HEK293 (cell line): ENCODE measurements around the gene NEK11.

Experiments used
- CTCF ChIA-PET: fragments of 350-600 bp; formaldehyde crosslinking; extraction: SDS; loops from one replicate; lab custom pipeline; 2021; ENCODE audit warnings: antibody characterized with exemption; lab: Yijun Ruan, JAX
- POLR2A ChIA-PET: fragments of 300-600 bp; formaldehyde crosslinking; extraction: SDS; loops from one replicate; lab custom pipeline; 2020; ENCODE audit warnings: antibody characterized with exemption, inconsistent platforms; lab: Yijun Ruan, JAX
- H3K27ac ChIP-seq: fragments of 200-500 bp; sonication (Bioruptor generic); 2 replicates; pipeline ENCODE4 v1.5.1; 2014; ENCODE audit warnings: low read depth, low read length, control low read depth, inconsistent platforms; ENCODE audit errors: extremely low read depth
- H3K36me3 ChIP-seq, 2 experiments: fragments of 200-500 bp in 1 of 2; sonication (Bioruptor generic) in 1 of 2; 1 replicate in 1 of 2; 2 replicates in 1 of 2; pipeline ENCODE4 v1.5.1; 2014 to 2017; ENCODE audit warnings: inconsistent platforms in 2 of 2, low read length in 2 of 2; ENCODE audit not compliant: control insufficient read depth in 2 of 2, insufficient read depth in 1 of 2
- H3K4me1 ChIP-seq: fragments of 200-500 bp; sonication (Bioruptor generic); 2 replicates; pipeline ENCODE4 v1.5.1; 2014; ENCODE audit warnings: mild to moderate bottlenecking, low read length, inconsistent platforms; ENCODE audit not compliant: control insufficient read depth, insufficient read depth
- H3K4me3 ChIP-seq: 2 replicates; pipeline ENCODE4 v1.5.1; 2011; ENCODE audit warnings: low read depth, mild to moderate bottlenecking, control low read depth, low read length, moderate library complexity
- H3K9me3 ChIP-seq: fragments of 200-500 bp; sonication (Bioruptor generic); 2 replicates; pipeline ENCODE4 v1.5.1; 2014; ENCODE audit warnings: low read depth, low read length, inconsistent platforms; ENCODE audit not compliant: control insufficient read depth, insufficient read depth
- BCL11A ChIP-seq: fragments of 450-650 bp; formaldehyde crosslinking; IDR thresholded peaks from 2 replicates; pipeline ENCODE4 v1.5.1; 2016; ENCODE audit warnings: low read depth, missing biosample characterization, missing genetic modification characterization
- CTCF ChIP-seq: fragments of 450-650 bp; formaldehyde crosslinking; IDR thresholded peaks from 2 replicates; pipeline ENCODE4 v1.5.1; 2016; ENCODE audit warnings: missing biosample characterization, missing genetic modification characterization
- EGR2 ChIP-seq: fragments of 450-650 bp; formaldehyde crosslinking; IDR thresholded peaks from 2 replicates; pipeline ENCODE4 v1.5.1; 2016; ENCODE audit warnings: low read depth, missing biosample characterization, missing genetic modification characterization
- GLI2 ChIP-seq: fragments of 450-650 bp; formaldehyde crosslinking; IDR thresholded peaks from 2 replicates; pipeline ENCODE4; 2017; ENCODE audit warnings: missing biosample characterization, missing genetic modification characterization, low read depth, borderline replicate concordance
- GLIS1 ChIP-seq: fragments of 450-650 bp; formaldehyde crosslinking; IDR thresholded peaks from 2 replicates; pipeline ENCODE4 v1.5.1; 2016; ENCODE audit warnings: missing biosample characterization, missing genetic modification characterization
- HOXC10 ChIP-seq: sonication (generic); formaldehyde crosslinking; IDR thresholded peaks from 2 replicates; pipeline ENCODE4 v1.8.1; 2023; ENCODE audit warnings: mild to moderate bottlenecking, missing genetic modification reagents
- PRDM10 ChIP-seq: fragments of 450-650 bp; formaldehyde crosslinking; IDR thresholded peaks from 2 replicates; pipeline ENCODE4 v1.5.1; 2016; ENCODE audit warnings: missing biosample characterization, missing genetic modification characterization
- ZBTB17 ChIP-seq: fragments of 450-650 bp; formaldehyde crosslinking; IDR thresholded peaks from 2 replicates; pipeline ENCODE4 v1.5.1; 2016; ENCODE audit warnings: missing biosample characterization, missing genetic modification characterization
- ZBTB26 ChIP-seq: fragments of 450-650 bp; formaldehyde crosslinking; optimal IDR thresholded peaks from 2 replicates; pipeline ENCODE3; 2016; ENCODE audit warnings: missing biosample characterization, mild to moderate bottlenecking, missing genetic modification characterization
- ZBTB48 ChIP-seq: fragments of 450-650 bp; formaldehyde crosslinking; IDR thresholded peaks from 2 replicates; pipeline ENCODE4 v1.5.1; 2016; ENCODE audit warnings: missing biosample characterization, missing genetic modification characterization
- ZFP3 ChIP-seq: fragments of 450-650 bp; formaldehyde crosslinking; IDR thresholded peaks from 2 replicates; pipeline ENCODE4 v1.5.1; 2016; ENCODE audit warnings: low read depth, missing biosample characterization, missing genetic modification characterization
- ZNF133 ChIP-seq: fragments of 450-650 bp; formaldehyde crosslinking; IDR thresholded peaks from 2 replicates; pipeline ENCODE4 v1.5.1; 2016; ENCODE audit warnings: missing biosample characterization, missing genetic modification characterization
- ZNF169 ChIP-seq: fragments of 450-650 bp; formaldehyde crosslinking; IDR thresholded peaks from 2 replicates; pipeline ENCODE4 v1.5.1; 2016; ENCODE audit warnings: missing biosample characterization, missing genetic modification characterization
- ZNF280C ChIP-seq: fragments of 450-650 bp; formaldehyde crosslinking; IDR thresholded peaks from 2 replicates; pipeline ENCODE4 v1.5.1; 2016; ENCODE audit warnings: missing biosample characterization, missing genetic modification characterization
- ZNF433 ChIP-seq: fragments of 450-650 bp; formaldehyde crosslinking; IDR thresholded peaks from 2 replicates; pipeline ENCODE4 v1.5.1; 2016; ENCODE audit warnings: missing biosample characterization, missing genetic modification characterization, low read depth
- ZNF514 ChIP-seq: fragments of 450-650 bp; formaldehyde crosslinking; IDR thresholded peaks from 2 replicates; pipeline ENCODE4 v1.5.1; 2016; ENCODE audit warnings: missing biosample characterization, missing genetic modification characterization
- ZNF558 ChIP-seq: fragments of 450-650 bp; formaldehyde crosslinking; IDR thresholded peaks from 2 replicates; pipeline ENCODE4 v1.5.1; 2016; ENCODE audit warnings: missing biosample characterization, missing genetic modification characterization
- ZNF571 ChIP-seq: fragments of 450-650 bp; formaldehyde crosslinking; IDR thresholded peaks from 2 replicates; pipeline ENCODE4 v1.5.0; 2017; ENCODE audit warnings: missing biosample characterization, missing genetic modification characterization
- ZNF624 ChIP-seq: fragments of 450-650 bp; formaldehyde crosslinking; IDR thresholded peaks from 2 replicates; pipeline ENCODE4 v1.5.1; 2017; ENCODE audit warnings: missing biosample characterization, missing genetic modification characterization
- ZNF626 ChIP-seq: fragments of 450-650 bp; sonication (Bioruptor Pico); formaldehyde crosslinking; IDR thresholded peaks from 2 replicates; pipeline ENCODE4 v1.5.1; 2018; ENCODE audit warnings: missing biosample characterization, missing genetic modification characterization, inconsistent platforms
- ZNF629 ChIP-seq: fragments of 450-650 bp; formaldehyde crosslinking; IDR thresholded peaks from 2 replicates; pipeline ENCODE4 v1.5.1; 2017; ENCODE audit warnings: missing biosample characterization, missing genetic modification characterization
- ZNF701 ChIP-seq: fragments of 450-650 bp; formaldehyde crosslinking; IDR thresholded peaks from 2 replicates; pipeline ENCODE4 v1.5.1; 2016; ENCODE audit warnings: missing biosample characterization, missing genetic modification characterization
- ZNF707 ChIP-seq: fragments of 450-650 bp; formaldehyde crosslinking; IDR thresholded peaks from 2 replicates; pipeline ENCODE4 v1.5.1; 2016; ENCODE audit warnings: missing biosample characterization, missing genetic modification characterization

NEK11 gene

GRCh38 chr3:131353016-131353877 lies 326.6 kb downstream of the NEK11 start:
- H3K9me3 ChIP-seq = no peaks in the 10 kb centered on the region
- no peak overlapping the region for H3K4me3 ChIP-seq
- H3K4me1 ChIP-seq = peaks cover 3% of the 10 kb centered on the region
- ChIA-PET CTCF (no interaction called here), POLR2A (no interaction called here)
- TF ChIP-seq ZNF558 (tag by site-specific recombination) (no peak), GLI2 (tag by site-specific recombination) (no peak), ZNF133 (tag by site-specific recombination) (no peak), ZNF624 (tag by site-specific recombination) (no peak), EGR2 (tag by site-specific recombination) (no peak), ZNF629 (tag by site-specific recombination) (no peak), ZNF571 (tag by site-specific recombination) (no peak), ZNF169 (tag by site-specific recombination) (no peak), ZFP3 (tag by site-specific recombination) (no peak), BCL11A (no peak), HOXC10 (no peak), ZNF701 (tag by site-specific recombination) (no peak), ZNF626 (tag by site-specific recombination) (no peak)
- H3K36me3 ChIP-seq = no peaks in the 10 kb centered on the region
- no peak overlapping the region for H3K27ac ChIP-seq

GRCh38 chr3:131353986-131354385 lies 327.3 kb downstream of the NEK11 start:
- ChIA-PET POLR2A (no interaction called here), CTCF (no interaction called here)
- TF ChIP-seq ZNF514 (tag by site-specific recombination) (no peak), ZNF707 (tag by site-specific recombination) (no peak)
- no peak overlapping the region for H3K4me3 ChIP-seq
- no peaks in the 10 kb centered on the region for H3K9me3 ChIP-seq
- H3K27ac ChIP-seq = no peak overlapping the region
- H3K4me1 ChIP-seq = peaks cover 3% of the 10 kb centered on the region
- H3K36me3 ChIP-seq = no peaks in the 10 kb centered on the region

GRCh38 chr3:131356006-131356595 lies 329.4 kb downstream of the NEK11 start:
- no peaks in the 10 kb centered on the region for H3K36me3 ChIP-seq
- H3K4me1 ChIP-seq = peaks cover 3% of the 10 kb centered on the region
- ChIA-PET CTCF (interaction anchor here (0.6 kb wide), 1 partner anchor 60 kb away, joined by 3 read pairs; no protein-coding TSS in a partner anchor), POLR2A (no interaction called here)
- no peak overlapping the region for H3K27ac ChIP-seq
- no peaks in the 10 kb centered on the region for H3K9me3 ChIP-seq
- H3K4me3 ChIP-seq = no peak overlapping the region
- TF ChIP-seq GLIS1 (no peak), PRDM10 (tag by site-specific recombination) (no peak), ZBTB48 (no peak), ZNF280C (tag by site-specific recombination) (no peak), ZNF433 (tag by site-specific recombination) (no peak), ZBTB17 (tag by site-specific recombination) (no peak), CTCF (tag by site-specific recombination) (no peak), ZBTB26 (tag by site-specific recombination) (no peak)
